Liver (tissue), 9 donors: ENCODE results near the gene TUBGCP6. TPM values are rescaled to one million over a fixed set of nuclear protein-coding genes. Genes with fewer than 3 reads are reported as not detected.

Source experiments
- DNase-seq: peaks from one replicate; pipeline ENCODE4 v3.0.0-alpha.2; 2017; ENCODE audit warnings: low spot score
- H3K27ac ChIP-seq, 2 donors: one replicate each; pipeline ENCODE4 v1.7.0; 2013; ENCODE audit warnings: inconsistent platforms in 2 of 2, low read length in 2 of 2, control low read depth in 1 of 2, low read depth in 1 of 2, mild to moderate bottlenecking in 1 of 2
- H3K27me3 ChIP-seq, 4 donors: one replicate each; pipeline versions ENCODE4 v1.6.1 to v1.7.0; 2013; ENCODE audit warnings: low read length in 3 of 4, inconsistent platforms in 1 of 4, mild to moderate bottlenecking in 1 of 4, moderate library complexity in 1 of 4; ENCODE audit not compliant: control insufficient read depth in 4 of 4, insufficient read depth in 4 of 4
- H3K36me3 ChIP-seq, 4 donors: one replicate each; pipeline versions ENCODE4 v1.6.1 to v1.7.0; 2013; ENCODE audit warnings: low read length in 3 of 4, mild to moderate bottlenecking in 3 of 4, low read depth in 1 of 4, moderate library complexity in 1 of 4; ENCODE audit not compliant: control insufficient read depth in 4 of 4, insufficient read depth in 3 of 4
- H3K4me1 ChIP-seq, 4 donors: one replicate each; pipeline versions ENCODE4 v1.6.1 to v1.7.0; 2013; ENCODE audit warnings: low read length in 3 of 4, mild to moderate bottlenecking in 3 of 4, moderate library complexity in 1 of 4; ENCODE audit not compliant: control insufficient read depth in 4 of 4, insufficient read depth in 4 of 4
- H3K4me3 ChIP-seq, 3 donors: one replicate each; pipeline versions ENCODE4 v1.6.1 to v1.7.0; 2013; ENCODE audit warnings: low read length in 3 of 3, control low read depth in 1 of 3, low read depth in 1 of 3, mild to moderate bottlenecking in 1 of 3
- H3K9ac ChIP-seq, 2 donors: one replicate each; pipeline ENCODE4 v1.7.0; 2013; ENCODE audit warnings: low read length in 2 of 2, mild to moderate bottlenecking in 2 of 2, moderate library complexity in 2 of 2, control low read depth in 1 of 2, low read depth in 1 of 2
- H3K9me3 ChIP-seq, 4 donors: one replicate each; pipeline versions ENCODE4 v1.6.1 to v1.7.0; 2013; ENCODE audit warnings: low read length in 3 of 4; ENCODE audit not compliant: control insufficient read depth in 4 of 4
- ATF3 ChIP-seq: IDR thresholded peaks from 2 replicates; pipeline ENCODE4 v1.6.1; 2016; ENCODE audit warnings: antibody characterized with exemption
- CTCF ChIP-seq: fragments of 150-350 bp; IDR thresholded peaks from 2 replicates; pipeline ENCODE4 v1.5.1; 2017; ENCODE audit warnings: improper control_type of control experiment, low read depth, low read length; ENCODE audit not compliant: missing input control
- EGR1 ChIP-seq, 2 donors: IDR thresholded peaks; 2 replicates each; pipeline ENCODE4 v1.6.1; 2016 to 2018; ENCODE audit warnings: antibody characterized with exemption in 2 of 2, low read depth in 2 of 2
- FOXA1 ChIP-seq: IDR thresholded peaks from 2 replicates; pipeline ENCODE4 v1.6.1; 2016; ENCODE audit warnings: antibody characterized with exemption
- FOXA2 ChIP-seq: IDR thresholded peaks from 2 replicates; pipeline ENCODE4 v1.6.1; 2016; ENCODE audit warnings: antibody characterized with exemption
- GABPA ChIP-seq, 2 donors: IDR thresholded peaks in 1 of 2; conservative IDR thresholded peaks in 1 of 2; 2 replicates each; pipeline ENCODE4 v1.6.1; 2016; ENCODE audit warnings: antibody characterized with exemption in 2 of 2, mild to moderate bottlenecking in 1 of 2, moderate library complexity in 1 of 2
- HNF4A ChIP-seq, 2 donors: conservative IDR thresholded peaks; 2 replicates each; pipeline ENCODE4 v1.6.1; 2016; ENCODE audit warnings: antibody characterized with exemption in 2 of 2, mild to moderate bottlenecking in 2 of 2
- HNF4G ChIP-seq: IDR thresholded peaks from 2 replicates; pipeline ENCODE4 v1.6.1; 2016; ENCODE audit warnings: antibody characterized with exemption
- NR2F2 ChIP-seq: IDR thresholded peaks from 2 replicates; pipeline ENCODE4 v1.6.1; 2016; ENCODE audit warnings: antibody characterized with exemption
- RAD21 ChIP-seq, 2 donors: IDR thresholded peaks; 2 replicates each; pipeline ENCODE4 v1.6.1; 2016; ENCODE audit warnings: antibody characterized with exemption in 2 of 2, mild to moderate bottlenecking in 2 of 2
- REST ChIP-seq: IDR thresholded peaks from 2 replicates; pipeline ENCODE4 v1.6.1; 2016; ENCODE audit warnings: antibody characterized with exemption, mild to moderate bottlenecking
- TAF1 ChIP-seq: conservative IDR thresholded peaks from 2 replicates; pipeline ENCODE4 v1.6.1; 2016; ENCODE audit warnings: antibody characterized with exemption, mild to moderate bottlenecking
- ZBTB33 ChIP-seq: IDR thresholded peaks from 2 replicates; pipeline ENCODE4 v1.6.1; 2016; ENCODE audit warnings: antibody characterized with exemption
- WGBS: extraction: QIAGEN DNeasy Blood & Tissue Kit; methylation state at CpG from one replicate; pipeline ENCODE4 v1.1.7; 2013; 5-methylcytosine and 5-hydroxymethylcytosine counted together
- polyA plus RNA-seq, 2 donors: library from polyadenylated mRNA; stranded (reverse) in 1 of 2; unstranded in 1 of 2; fragments of 200-250 nt in 1 of 2; fragments of >200 nt in 1 of 2; fragmentation: Nextera tagmentation in 1 of 2; extraction: Ambion mirVana in 1 of 2; gene quantifications; one replicate each; pipeline versions ENCODE4 v1.2.1 to v1.2.3, GENCODE V29; 2013 to 2015
- total RNA-seq, 2 donors: library from RNA; depleted of rRNA; stranded (reverse); fragments of >200 nt; gene quantifications; one replicate each; pipeline ENCODE4 v1.2.3, GENCODE V29; 2014
- donor health status: healthy.
- donor health status: healthy.
- donor health status: healthy.
- donor health status: healthy.
- donor health status: healthy.

Gene TUBGCP6
- total and polyA plus RNA-seq, 4 donors = 9.3 to 31.7 (median 16.4) TPM

GRCh38 chr22:50189184-50189848 is 55.5 kb downstream of the TUBGCP6 start:
- Histone ChIP-seq H3K9me3 (no peaks in the 10 kb centered on the region), H3K36me3 (peaks cover 0 to 17% (median 0%) of the 10 kb centered on the region in 4 donors), H3K27ac (peak overlapping the region; percentile 87 to 90), H3K4me3 (no peak overlapping the region), H3K4me1 (peaks cover 24 to 65% (median 53%) of the 10 kb centered on the region in 4 donors), H3K9ac (no peak overlapping the region), H3K27me3 (no peaks in the 10 kb centered on the region)
- TF ChIP-seq CTCF = no peak
- no peak for TF ChIP-seq GABPA (IDR thresholded peaks at IDR 0.05 in 1 of 2, conservative IDR thresholded peaks at IDR 0.05 in 1 of 2)
- TF ChIP-seq ATF3 = no peak
- no peak for TF ChIP-seq FOXA1
- TF ChIP-seq HNF4A (conservative IDR thresholded peaks at IDR 0.05) = no peak
- TF ChIP-seq REST = no peak
- TF ChIP-seq ZBTB33 = no peak
- no peak for TF ChIP-seq FOXA2
- TF ChIP-seq EGR1 (IDR thresholded peaks at IDR 0.05; ENCODE audit: low read depth in 2 of 2) = no peak
- TF ChIP-seq NR2F2 = no peak
- TF ChIP-seq TAF1 = no peak
- no peak for DNase-seq
- WGBS = 69% methylated on average over 20 of the region's 20 CpGs

GRCh38 chr22:50188356-50188755 is 56.5 kb downstream of the TUBGCP6 start:
- Histone ChIP-seq H3K36me3 (peaks cover 0 to 8% (median 0%) of the 10 kb centered on the region in 4 donors), H3K9me3 (no peaks in the 10 kb centered on the region), H3K4me3 (no peak overlapping the region), H3K4me1 (peaks cover 28 to 61% (median 45%) of the 10 kb centered on the region in 4 donors), H3K27me3 (no peaks in the 10 kb centered on the region), H3K27ac (no peak overlapping the region), H3K9ac (no peak overlapping the region)
- no peak for DNase-seq
- TF ChIP-seq RAD21 (IDR thresholded peaks at IDR 0.05) = no peak
- no peak for TF ChIP-seq TAF1
- TF ChIP-seq HNF4G = no peak
- no peak for TF ChIP-seq NR2F2
- no peak for TF ChIP-seq FOXA1
- TF ChIP-seq HNF4A (conservative IDR thresholded peaks at IDR 0.05) = no peak
- no peak for TF ChIP-seq FOXA2
- 96% methylated on average over 11 of the region's 11 CpGs for WGBS
